ENCODE measurements around the gene RINL. TPM values are rescaled to one million over a fixed set of nuclear protein-coding genes. Genes with fewer than 3 reads are reported as not detected.

Gene RINL
- total and polyA plus RNA-seq, 3 donors from 2014 or later: 2.6 to 5.2 (median 3.0) TPM

DNA sequence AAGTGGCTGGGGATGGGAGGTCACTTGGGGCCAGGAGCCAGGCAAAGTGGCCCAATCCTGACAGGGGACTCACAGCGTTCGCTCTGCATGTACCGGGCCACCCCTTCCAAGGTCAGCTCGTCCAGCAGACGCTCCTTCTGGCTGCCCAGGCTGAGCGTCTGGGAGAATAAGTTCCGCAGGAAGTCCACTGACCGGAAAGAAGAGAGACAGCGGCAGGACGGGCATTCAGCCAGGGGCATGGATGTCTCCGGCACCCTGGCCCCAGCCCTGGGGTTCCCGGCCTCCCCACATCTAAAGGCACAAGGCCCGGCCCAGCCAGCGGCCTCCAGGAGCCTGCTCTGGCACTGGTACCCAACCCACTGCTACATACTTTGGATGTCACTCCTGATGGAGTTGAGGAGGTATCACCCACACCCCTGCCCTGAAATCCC, 15.3 kb upstream of the RINL start:
- no peaks in the 10 kb centered on the region for H3K36me3 ChIP-seq (ENCODE audit: low read depth, missing control alignments)
- intact Hi-C loops (cut with DNase I; ENCODE audit: low total_unique reads): no loop called here
- WGBS, 2 donors: 27 to 49% methylated on average over 14 of the region's 14 CpGs

DNA sequence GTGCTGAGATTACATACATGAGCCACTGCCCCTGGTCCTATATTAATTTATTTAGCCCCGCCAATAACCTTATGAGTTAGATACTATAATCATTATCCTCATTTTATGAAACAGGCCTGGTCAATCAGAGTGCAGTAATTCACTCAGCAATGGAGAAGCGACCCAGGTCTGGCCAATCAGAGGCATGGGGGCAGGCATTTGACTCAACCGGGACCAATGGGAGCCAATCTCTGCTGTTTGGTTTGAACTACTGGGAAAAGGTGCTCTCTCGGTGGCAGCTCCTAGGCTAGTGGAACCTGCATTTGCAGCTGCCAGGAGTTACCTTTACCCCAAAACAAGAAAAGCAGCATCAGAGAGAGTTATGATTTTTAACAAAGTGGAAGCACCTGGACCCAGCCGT, 14.8 kb upstream of the RINL start:
- H3K36me3 ChIP-seq (ENCODE audit: low read depth, missing control alignments): no peaks in the 10 kb centered on the region
- TF ChIP-seq, protein P1, sequence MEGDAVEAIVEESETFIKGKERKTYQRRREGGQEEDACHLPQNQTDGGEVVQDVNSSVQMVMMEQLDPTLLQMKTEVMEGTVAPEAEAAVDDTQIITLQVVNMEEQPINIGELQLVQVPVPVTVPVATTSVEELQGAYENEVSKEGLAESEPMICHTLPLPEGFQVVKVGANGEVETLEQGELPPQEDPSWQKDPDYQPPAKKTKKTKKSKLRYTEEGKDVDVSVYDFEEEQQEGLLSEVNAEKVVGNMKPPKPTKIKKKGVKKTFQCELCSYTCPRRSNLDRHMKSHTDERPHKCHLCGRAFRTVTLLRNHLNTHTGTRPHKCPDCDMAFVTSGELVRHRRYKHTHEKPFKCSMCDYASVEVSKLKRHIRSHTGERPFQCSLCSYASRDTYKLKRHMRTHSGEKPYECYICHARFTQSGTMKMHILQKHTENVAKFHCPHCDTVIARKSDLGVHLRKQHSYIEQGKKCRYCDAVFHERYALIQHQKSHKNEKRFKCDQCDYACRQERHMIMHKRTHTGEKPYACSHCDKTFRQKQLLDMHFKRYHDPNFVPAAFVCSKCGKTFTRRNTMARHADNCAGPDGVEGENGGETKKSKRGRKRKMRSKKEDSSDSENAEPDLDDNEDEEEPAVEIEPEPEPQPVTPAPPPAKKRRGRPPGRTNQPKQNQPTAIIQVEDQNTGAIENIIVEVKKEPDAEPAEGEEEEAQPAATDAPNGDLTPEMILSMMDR (IDR thresholded peaks at IDR 0.05): no peak
- no peak for TF ChIP-seq POLR2A (IDR thresholded peaks at IDR 0.05)
- peak; percentile 64 for DNase-seq

More for the DNA sequence above, 15.3 kb upstream of the RINL start:
- peak; percentile 59 for DNase-seq
- peaks cover 28% of the 10 kb centered on the region for H3K4me1 ChIP-seq
- no peak overlapping the region for H3K4me3 ChIP-seq
- no peak for TF ChIP-seq POLR2A (IDR thresholded peaks at IDR 0.05)
- TF ChIP-seq, protein P1 (IDR thresholded peaks at IDR 0.05): no peak
- H3K9me3 ChIP-seq: no peaks in the 10 kb centered on the region
- no peaks in the 10 kb centered on the region for H3K27me3 ChIP-seq
- peak overlapping the region; percentile 56 to 71 for H3K27ac ChIP-seq

GRCh38 chr19:38891771-38892170, 13.7 kb upstream of the RINL start:
- no peaks in the 10 kb centered on the region for H3K36me3 ChIP-seq (ENCODE audit: low read depth, missing control alignments)

More for the DNA sequence above, 14.8 kb upstream of the RINL start:
- Histone ChIP-seq H3K27ac (peak overlapping the region; percentile 56 to 71), H3K27me3 (no peaks in the 10 kb centered on the region), H3K4me3 (no peak overlapping the region), H3K9me3 (no peaks in the 10 kb centered on the region), H3K4me1 (peaks cover 23% of the 10 kb centered on the region)
- 43 to 73% methylated on average over 5 of the region's 5 CpGs for WGBS, 2 donors
- intact Hi-C loops (cut with DNase I; ENCODE audit: low total_unique reads): no loop called here

GRCh38 chr19:38890686-38891085, 12.6 kb upstream of the RINL start:
- H3K4me3 ChIP-seq: no peak overlapping the region
- no peaks in the 10 kb centered on the region for H3K27me3 ChIP-seq
- no peaks in the 10 kb centered on the region for H3K9me3 ChIP-seq
- intact Hi-C loops (cut with DNase I; ENCODE audit: low total_unique reads): no loop called here
- H3K27ac ChIP-seq: no peak overlapping the region
- TF ChIP-seq, protein P1 (IDR thresholded peaks at IDR 0.05): no peak
- TF ChIP-seq POLR2A (IDR thresholded peaks at IDR 0.05): no peak
- no peak for DNase-seq
- H3K36me3 ChIP-seq (ENCODE audit: low read depth, missing control alignments): no peaks in the 10 kb centered on the region
- H3K4me1 ChIP-seq: peaks cover 28% of the 10 kb centered on the region

More at GRCh38 chr19:38891771-38892170, 13.7 kb upstream of the RINL start:
- DNase-seq: peak; percentile 65
- Histone ChIP-seq H3K4me1 (peaks cover 20% of the 10 kb centered on the region), H3K9me3 (no peaks in the 10 kb centered on the region), H3K4me3 (no peak overlapping the region), H3K27ac (peak overlapping the region; percentile 51 to 61), H3K27me3 (no peaks in the 10 kb centered on the region)
- intact Hi-C loops (cut with DNase I; ENCODE audit: low total_unique reads): no loop called here
- 71 to 75% methylated on average over 6 of the region's 6 CpGs for WGBS, 2 donors
- TF ChIP-seq, protein P1 (IDR thresholded peaks at IDR 0.05): no peak
- no peak for TF ChIP-seq POLR2A (IDR thresholded peaks at IDR 0.05)

- Histone ChIP-seq H3K36me3 (ENCODE audit: low read depth, missing control alignments) (no peaks in the 10 kb centered on the region), H3K27me3 (no peaks in the 10 kb centered on the region), H3K4me3 (no peak overlapping the region), H3K27ac (no peak overlapping the region), H3K9me3 (no peaks in the 10 kb centered on the region), H3K4me1 (peaks cover 30% of the 10 kb centered on the region)
- TF ChIP-seq, protein P1 (IDR thresholded peaks at IDR 0.05): no peak
- no peak for TF ChIP-seq POLR2A (IDR thresholded peaks at IDR 0.05)
- no peak for DNase-seq
- 92 to 100% methylated on average over 3 to 8 of the region's 8 CpGs for WGBS, 2 donors
- intact Hi-C loops (cut with DNase I; ENCODE audit: low total_unique reads): no loop called here
These were observed 11.7 kb upstream of the RINL start for GRCh38 chr19:38889803-38890202.

All from testis (tissue), 3 donors.